Small intestine (tissue), 7 donors: ENCODE results near the gene CNOT8. TPM values are rescaled to one million over a fixed set of nuclear protein-coding genes. Genes with fewer than 3 reads are reported as not detected.
"Not testable (repeated sequence)": the region's sequence is repeated elsewhere in the genome, so short reads cannot be mapped to it uniquely, and the experiment has no call there.

Source experiments
- DNase-seq, 2 donors: peaks; one replicate each; pipeline versions ENCODE4 v3.0.0 to v3.0.0-alpha.2; 2013
- FAIRE-seq: peaks from 2 replicates; lab custom pipeline; 2012; peaks lifted over from hg19 to GRCh38; lab: Jason Lieb, UNC
- H3K27ac ChIP-seq, 3 donors: one replicate each; pipeline ENCODE4 v1.5.1; 2013; ENCODE audit warnings: low read length in 2 of 3, mild to moderate bottlenecking in 2 of 3, control low read depth in 1 of 3, inconsistent platforms in 1 of 3, low read depth in 1 of 3, moderate library complexity in 1 of 3
- H3K27me3 ChIP-seq, 3 donors: one replicate each; pipeline ENCODE4 v1.6.1; 2013; ENCODE audit warnings: low read length in 3 of 3, inconsistent platforms in 1 of 3; ENCODE audit not compliant: control insufficient read depth in 3 of 3, insufficient read depth in 3 of 3
- H3K36me3 ChIP-seq, 3 donors: one replicate each; pipeline ENCODE4 v1.6.1; 2013; ENCODE audit warnings: low read length in 3 of 3, inconsistent platforms in 1 of 3, low read depth in 1 of 3, mild to moderate bottlenecking in 1 of 3, moderate library complexity in 1 of 3; ENCODE audit not compliant: control insufficient read depth in 3 of 3, insufficient read depth in 2 of 3
- H3K4me1 ChIP-seq, 3 donors: one replicate each; pipeline ENCODE4 v1.6.1; 2013; ENCODE audit warnings: low read length in 2 of 3, inconsistent platforms in 1 of 3, low read depth in 1 of 3, mild to moderate bottlenecking in 1 of 3, moderate library complexity in 1 of 3; ENCODE audit not compliant: control insufficient read depth in 3 of 3, insufficient read depth in 2 of 3
- H3K4me3 ChIP-seq, 3 donors: one replicate each; pipeline ENCODE4 v1.5.1; 2013; ENCODE audit warnings: low read length in 3 of 3, control low read depth in 1 of 3, inconsistent platforms in 1 of 3, low read depth in 1 of 3, mild to moderate bottlenecking in 1 of 3, moderate library complexity in 1 of 3
- H3K9me3 ChIP-seq, 2 donors: one replicate each; pipeline ENCODE4 v1.6.1; 2013; ENCODE audit warnings: low read depth in 1 of 2, low read length in 1 of 2; ENCODE audit not compliant: control insufficient read depth in 2 of 2, insufficient read depth in 1 of 2
- WGBS, 3 donors: extraction: QIAGEN DNeasy Blood & Tissue Kit; methylation state at CpG; one replicate each; pipeline ENCODE4 v1.1.7; 2013; 5-methylcytosine and 5-hydroxymethylcytosine counted together
- polyA plus RNA-seq, 4 donors: library from polyadenylated mRNA; stranded (reverse) in 3 of 4; unstranded in 1 of 4; fragments of 200-250 nt in 3 of 4; fragments of 120-200 nt in 1 of 4; gene quantifications; one replicate each; pipeline versions ENCODE4 v1.2.1 to v1.2.3, GENCODE V29; 2013
- donor health status: healthy with polysubstance abuse.
- donor health status: control.
- donor health status: control.
- donor health status: Bipolar disorder and iron deficiency.
- donor health status: healthy.

CNOT8 gene
- polyA plus RNA-seq, 4 donors: 43.5 to 54.1 (median 48.9) TPM

GRCh38 chr5:154829181-154829588 is 29.2 kb upstream of the CNOT8 start:
- FAIRE-seq (no peak), DNase-seq (no peak)
- no peaks in the 10 kb centered on the region for H3K9me3 ChIP-seq
- WGBS, 3 donors: 74 to 83% (median 81%) methylated on average over 2 of the region's 2 CpGs
- H3K4me3 ChIP-seq: no peak overlapping the region
- peaks cover 0 to 38% (median 3%) of the 10 kb centered on the region in 3 donors for H3K36me3 ChIP-seq
- H3K27me3 ChIP-seq: no peaks in the 10 kb centered on the region
- H3K27ac ChIP-seq: peak overlapping the region in 1 of 3 donors; percentile 4
- H3K4me1 ChIP-seq: peaks cover 0 to 2% (median 0%) of the 10 kb centered on the region in 3 donors

GRCh38 chr5:154829589-154830218 is 28.7 kb upstream of the CNOT8 start:
- Histone ChIP-seq H3K27me3 (no peaks in the 10 kb centered on the region), H3K36me3 (peaks cover 0 to 35% (median 0%) of the 10 kb centered on the region in 3 donors), H3K4me1 (peaks cover 0 to 4% (median 0%) of the 10 kb centered on the region in 3 donors), H3K9me3 (no peaks in the 10 kb centered on the region), H3K27ac (peak overlapping the region in 1 of 3 donors; percentile 15), H3K4me3 (no peak overlapping the region)
- DNase-seq (peak in 1 of 2 donors; percentile 54), FAIRE-seq (no peak)
- WGBS, 3 donors: 68 to 71% (median 70%) methylated on average over 4 of the region's 4 CpGs

GRCh38 chr5:154830219-154830595 is 28.2 kb upstream of the CNOT8 start:
- Histone ChIP-seq H3K4me3 (no peak overlapping the region), H3K4me1 (peaks cover 0 to 8% (median 0%) of the 10 kb centered on the region in 3 donors), H3K27me3 (no peaks in the 10 kb centered on the region), H3K27ac (peak overlapping the region in 1 of 3 donors; percentile 14), H3K36me3 (peaks cover 0 to 35% (median 0%) of the 10 kb centered on the region in 3 donors), H3K9me3 (no peaks in the 10 kb centered on the region)
- DNase-seq (no peak), FAIRE-seq (no peak)
- WGBS, 3 donors: 72 to 81% (median 76%) methylated on average over 7 of the region's 7 CpGs

GRCh38 chr5:154830596-154830995 is 27.8 kb upstream of the CNOT8 start:
- no peak for DNase-seq
- FAIRE-seq: no peak
- H3K36me3 ChIP-seq: peaks cover 0 to 35% (median 0%) of the 10 kb centered on the region in 3 donors
- no peaks in the 10 kb centered on the region for H3K27me3 ChIP-seq
- H3K9me3 ChIP-seq: no peaks in the 10 kb centered on the region
- peak overlapping the region in 1 of 3 donors; percentile 14 for H3K27ac ChIP-seq
- WGBS, 3 donors: 92 to 96% (median 94%) methylated on average over 4 of the region's 4 CpGs
- H3K4me3 ChIP-seq: no peak overlapping the region
- H3K4me1 ChIP-seq: peaks cover 0 to 11% (median 0%) of the 10 kb centered on the region in 3 donors

GRCh38 chr5:154831451-154831850 is 27.0 kb upstream of the CNOT8 start:
- peaks cover 0 to 35% (median 0%) of the 10 kb centered on the region in 3 donors for H3K36me3 ChIP-seq
- no peak overlapping the region for H3K27ac ChIP-seq
- H3K4me1 ChIP-seq: peaks cover 0 to 11% (median 0%) of the 10 kb centered on the region in 3 donors
- whole genome bisulfite sequencing, 3 donors: 92 to 97% (median 92%) methylated on average over 7 of the region's 7 CpGs
- no peaks in the 10 kb centered on the region for H3K27me3 ChIP-seq
- H3K9me3 ChIP-seq: no peaks in the 10 kb centered on the region
- H3K4me3 ChIP-seq: no peak overlapping the region
- FAIRE-seq: no peak
- DNase-seq: no peak

GRCh38 chr5:154832804-154833203 is 25.6 kb upstream of the CNOT8 start:
- H3K27me3 ChIP-seq, H3K9me3 ChIP-seq, DNase-seq, H3K27ac ChIP-seq, FAIRE-seq, H3K4me3 ChIP-seq: not testable (repeated sequence)
- 95 to 98% (median 98%) methylated on average over 3 of the region's 3 CpGs for WGBS, 3 donors
- Histone ChIP-seq H3K4me1 (peaks cover under 1 to 21% (median 2%) of the 10 kb centered on the region in 3 donors), H3K36me3 (peaks cover 0 to 25% (median 0%) of the 10 kb centered on the region in 3 donors)

- Histone ChIP-seq H3K4me1 (peaks cover 2 to 27% (median 2%) of the 10 kb centered on the region in 3 donors), H3K4me3 (no peak overlapping the region), H3K36me3 (peaks cover 0 to 19% (median 0%) of the 10 kb centered on the region in 3 donors), H3K27ac (no peak overlapping the region), H3K9me3 (no peaks in the 10 kb centered on the region), H3K27me3 (no peaks in the 10 kb centered on the region)
- DNase-seq (no peak), FAIRE-seq (no peak)
- WGBS, 3 donors: 64 to 88% (median 71%) methylated on average over 1 of the region's 1 CpG
Observed at GRCh38 chr5:154834053-154834452, 24.4 kb upstream of the CNOT8 start.

- peaks cover 2 to 27% (median 2%) of the 10 kb centered on the region in 3 donors for H3K4me1 ChIP-seq
- not testable (repeated sequence) for H3K27me3 ChIP-seq, H3K36me3 ChIP-seq, H3K9me3 ChIP-seq, H3K4me3 ChIP-seq, FAIRE-seq, DNase-seq
- peak overlapping the region in 1 of 3 donors; percentile 24 for H3K27ac ChIP-seq
- WGBS, 3 donors: 11 to 62% (median 44%) methylated on average over 8 to 9 of the region's 9 CpGs
Observed at GRCh38 chr5:154835701-154836052, 22.8 kb upstream of the CNOT8 start.
